ENCODE data around the gene RBMS3.

GRCh38 chr3:29282427-29283230 lies 1.8 kb downstream of the RBMS3 start:
- TF ChIP-seq CTCF (IDR thresholded peaks at IDR 0.05; ENCODE audit: control extremely low read depth in 1 of 3, insufficient read depth in 1 of 3, low read depth in 1 of 3, low read length in 3 of 3) (no peak), TCF12 (IDR thresholded peaks at IDR 0.05; ENCODE audit: low read depth, low read length) (no peak), NRF1 (IDR thresholded peaks at IDR 0.05; ENCODE audit: low read depth, low read length) (no peak), KDM5A (IDR thresholded peaks at IDR 0.05; ENCODE audit: low read length) (no peak), TAF7 (optimal IDR thresholded peaks at IDR 0.05; ENCODE audit: borderline replicate concordance, low read depth, low read length) (no peak), RFX5 (IDR thresholded peaks at IDR 0.05; ENCODE audit: borderline replicate concordance, low read depth, low read length) (no peak), POLR2A (IDR thresholded peaks at IDR 0.05; ENCODE audit: control extremely low read depth in 1 of 2, low read depth in 2 of 2, low read length in 2 of 2) (no peak), E2F6 (IDR thresholded peaks at IDR 0.05) (no peak), USF2 (IDR thresholded peaks at IDR 0.05; ENCODE audit: low read length) (no peak), TEAD4 (IDR thresholded peaks at IDR 0.05; ENCODE audit: low read depth, low read length) (no peak), RXRA (IDR thresholded peaks at IDR 0.05; ENCODE audit: insufficient read depth, low read depth, low read length) (no peak)
